ENCODE measurements around the gene NKD2.

DNA sequence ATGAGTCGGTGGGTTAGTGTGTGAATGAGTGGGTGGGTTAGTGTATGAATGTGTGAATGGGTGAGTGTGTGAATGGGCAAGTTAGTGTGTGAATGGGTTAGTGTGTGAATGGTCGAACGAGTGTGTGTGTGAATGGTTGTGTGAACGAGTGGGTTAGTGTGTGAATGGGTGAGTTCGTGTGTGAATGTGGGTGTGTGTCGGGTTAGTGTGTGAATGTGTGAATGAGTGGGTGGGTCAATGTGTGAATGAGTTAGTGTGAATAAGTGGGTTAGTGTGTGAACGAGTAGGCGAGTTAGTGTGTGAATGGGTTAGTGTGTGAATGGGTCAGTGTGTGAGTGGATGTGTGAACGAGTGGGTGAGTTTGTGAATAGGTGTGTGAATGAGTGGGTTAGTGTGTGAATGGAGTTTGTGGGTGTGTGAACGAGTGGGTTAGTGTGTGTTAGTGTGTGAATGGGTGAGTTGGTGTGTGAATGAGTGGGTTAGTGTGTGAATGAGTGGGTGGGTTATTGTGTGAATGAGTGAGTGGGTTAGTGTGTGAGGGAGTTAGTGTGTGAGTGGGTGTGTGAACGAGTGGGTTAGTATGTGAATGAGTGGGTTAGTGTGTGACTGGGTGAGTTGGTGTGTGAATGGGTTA, 38.8 kb downstream of the NKD2 start:
- no peak for TF ChIP-seq RAD21 (IDR thresholded peaks at IDR 0.05; ENCODE audit: low read length)
- no peak for TF ChIP-seq MAFK (IDR thresholded peaks at IDR 0.05; ENCODE audit: low read depth, low read length)
- TF ChIP-seq, protein P1, sequence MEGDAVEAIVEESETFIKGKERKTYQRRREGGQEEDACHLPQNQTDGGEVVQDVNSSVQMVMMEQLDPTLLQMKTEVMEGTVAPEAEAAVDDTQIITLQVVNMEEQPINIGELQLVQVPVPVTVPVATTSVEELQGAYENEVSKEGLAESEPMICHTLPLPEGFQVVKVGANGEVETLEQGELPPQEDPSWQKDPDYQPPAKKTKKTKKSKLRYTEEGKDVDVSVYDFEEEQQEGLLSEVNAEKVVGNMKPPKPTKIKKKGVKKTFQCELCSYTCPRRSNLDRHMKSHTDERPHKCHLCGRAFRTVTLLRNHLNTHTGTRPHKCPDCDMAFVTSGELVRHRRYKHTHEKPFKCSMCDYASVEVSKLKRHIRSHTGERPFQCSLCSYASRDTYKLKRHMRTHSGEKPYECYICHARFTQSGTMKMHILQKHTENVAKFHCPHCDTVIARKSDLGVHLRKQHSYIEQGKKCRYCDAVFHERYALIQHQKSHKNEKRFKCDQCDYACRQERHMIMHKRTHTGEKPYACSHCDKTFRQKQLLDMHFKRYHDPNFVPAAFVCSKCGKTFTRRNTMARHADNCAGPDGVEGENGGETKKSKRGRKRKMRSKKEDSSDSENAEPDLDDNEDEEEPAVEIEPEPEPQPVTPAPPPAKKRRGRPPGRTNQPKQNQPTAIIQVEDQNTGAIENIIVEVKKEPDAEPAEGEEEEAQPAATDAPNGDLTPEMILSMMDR (conservative IDR thresholded peaks at IDR 0.05; ENCODE audit: low read depth, low read length): no peak
- TF ChIP-seq POLR2A (IDR thresholded peaks at IDR 0.05; ENCODE audit: low read depth, low read length): no peak
- TF ChIP-seq BHLHE40 (IDR thresholded peaks at IDR 0.05; ENCODE audit: low read depth, low read length): no peak
- TF ChIP-seq RCOR1 (IDR thresholded peaks at IDR 0.05; ENCODE audit: insufficient replicate concordance, low read length): no peak
- no peak for TF ChIP-seq MXI1 (IDR thresholded peaks at IDR 0.05; ENCODE audit: borderline replicate concordance, low read depth, low read length)
- TF ChIP-seq FOS (IDR thresholded peaks at IDR 0.05; ENCODE audit: low read depth, low read length): no peak

Data from IMR-90 (cell line).